Liver (tissue), 9 donors: Measurements from ENCODE around the gene WDR74. TPM values are rescaled to one million over a fixed set of nuclear protein-coding genes. Genes with fewer than 3 reads are reported as not detected.

Experiments
- DNase-seq: peaks from one replicate; pipeline ENCODE4 v3.0.0-alpha.2; 2017; ENCODE audit warnings: low spot score
- H3K27ac ChIP-seq, 2 donors: one replicate each; pipeline ENCODE4 v1.7.0; 2013; ENCODE audit warnings: inconsistent platforms in 2 of 2, low read length in 2 of 2, control low read depth in 1 of 2, low read depth in 1 of 2, mild to moderate bottlenecking in 1 of 2
- H3K27me3 ChIP-seq, 4 donors: one replicate each; pipeline versions ENCODE4 v1.6.1 to v1.7.0; 2013; ENCODE audit warnings: low read length in 3 of 4, inconsistent platforms in 1 of 4, mild to moderate bottlenecking in 1 of 4, moderate library complexity in 1 of 4; ENCODE audit not compliant: control insufficient read depth in 4 of 4, insufficient read depth in 4 of 4
- H3K36me3 ChIP-seq, 4 donors: one replicate each; pipeline versions ENCODE4 v1.6.1 to v1.7.0; 2013; ENCODE audit warnings: low read length in 3 of 4, mild to moderate bottlenecking in 3 of 4, low read depth in 1 of 4, moderate library complexity in 1 of 4; ENCODE audit not compliant: control insufficient read depth in 4 of 4, insufficient read depth in 3 of 4
- H3K4me1 ChIP-seq, 4 donors: one replicate each; pipeline versions ENCODE4 v1.6.1 to v1.7.0; 2013; ENCODE audit warnings: low read length in 3 of 4, mild to moderate bottlenecking in 3 of 4, moderate library complexity in 1 of 4; ENCODE audit not compliant: control insufficient read depth in 4 of 4, insufficient read depth in 4 of 4
- H3K4me3 ChIP-seq, 3 donors: one replicate each; pipeline versions ENCODE4 v1.6.1 to v1.7.0; 2013; ENCODE audit warnings: low read length in 3 of 3, control low read depth in 1 of 3, low read depth in 1 of 3, mild to moderate bottlenecking in 1 of 3
- H3K9ac ChIP-seq, 2 donors: one replicate each; pipeline ENCODE4 v1.7.0; 2013; ENCODE audit warnings: low read length in 2 of 2, mild to moderate bottlenecking in 2 of 2, moderate library complexity in 2 of 2, control low read depth in 1 of 2, low read depth in 1 of 2
- H3K9me3 ChIP-seq, 4 donors: one replicate each; pipeline versions ENCODE4 v1.6.1 to v1.7.0; 2013; ENCODE audit warnings: low read length in 3 of 4; ENCODE audit not compliant: control insufficient read depth in 4 of 4
- CTCF ChIP-seq: fragments of 150-350 bp; IDR thresholded peaks from 2 replicates; pipeline ENCODE4 v1.5.1; 2017; ENCODE audit warnings: improper control_type of control experiment, low read depth, low read length; ENCODE audit not compliant: missing input control
- EGR1 ChIP-seq, 2 donors: IDR thresholded peaks; 2 replicates each; pipeline ENCODE4 v1.6.1; 2016 to 2018; ENCODE audit warnings: antibody characterized with exemption in 2 of 2, low read depth in 2 of 2
- FOXA1 ChIP-seq: IDR thresholded peaks from 2 replicates; pipeline ENCODE4 v1.6.1; 2016; ENCODE audit warnings: antibody characterized with exemption
- GABPA ChIP-seq, 2 donors: IDR thresholded peaks in 1 of 2; conservative IDR thresholded peaks in 1 of 2; 2 replicates each; pipeline ENCODE4 v1.6.1; 2016; ENCODE audit warnings: antibody characterized with exemption in 2 of 2, mild to moderate bottlenecking in 1 of 2, moderate library complexity in 1 of 2
- HNF4A ChIP-seq, 2 donors: conservative IDR thresholded peaks; 2 replicates each; pipeline ENCODE4 v1.6.1; 2016; ENCODE audit warnings: antibody characterized with exemption in 2 of 2, mild to moderate bottlenecking in 2 of 2
- HNF4G ChIP-seq: IDR thresholded peaks from 2 replicates; pipeline ENCODE4 v1.6.1; 2016; ENCODE audit warnings: antibody characterized with exemption
- JUND ChIP-seq, 2 donors: IDR thresholded peaks; 2 replicates each; pipeline ENCODE4 v1.6.1; 2016; ENCODE audit warnings: antibody characterized with exemption in 2 of 2
- MAX ChIP-seq: IDR thresholded peaks from 2 replicates; pipeline ENCODE4 v1.6.1; 2016; ENCODE audit warnings: antibody characterized with exemption
- NR2F2 ChIP-seq: IDR thresholded peaks from 2 replicates; pipeline ENCODE4 v1.6.1; 2016; ENCODE audit warnings: antibody characterized with exemption
- RAD21 ChIP-seq, 2 donors: IDR thresholded peaks; 2 replicates each; pipeline ENCODE4 v1.6.1; 2016; ENCODE audit warnings: antibody characterized with exemption in 2 of 2, mild to moderate bottlenecking in 2 of 2
- RXRA ChIP-seq, 2 donors: IDR thresholded peaks; 2 replicates each; pipeline ENCODE4 v1.6.1; 2017 to 2018; ENCODE audit warnings: antibody characterized with exemption in 2 of 2, mild to moderate bottlenecking in 1 of 2
- SP1 ChIP-seq: IDR thresholded peaks from 2 replicates; pipeline ENCODE4 v1.6.1; 2018; ENCODE audit warnings: antibody characterized with exemption, mild to moderate bottlenecking
- TAF1 ChIP-seq: conservative IDR thresholded peaks from 2 replicates; pipeline ENCODE4 v1.6.1; 2016; ENCODE audit warnings: antibody characterized with exemption, mild to moderate bottlenecking
- YY1 ChIP-seq: IDR thresholded peaks from 2 replicates; pipeline ENCODE4 v1.6.1; 2016; ENCODE audit warnings: antibody characterized with exemption, mild to moderate bottlenecking
- WGBS: extraction: QIAGEN DNeasy Blood & Tissue Kit; methylation state at CpG from one replicate; pipeline ENCODE4 v1.1.7; 2013; 5-methylcytosine and 5-hydroxymethylcytosine counted together
- polyA plus RNA-seq, 2 donors: library from polyadenylated mRNA; stranded (reverse) in 1 of 2; unstranded in 1 of 2; fragments of 200-250 nt in 1 of 2; fragments of >200 nt in 1 of 2; fragmentation: Nextera tagmentation in 1 of 2; extraction: Ambion mirVana in 1 of 2; gene quantifications; one replicate each; pipeline versions ENCODE4 v1.2.1 to v1.2.3, GENCODE V29; 2013 to 2015
- total RNA-seq, 2 donors: library from RNA; depleted of rRNA; stranded (reverse); fragments of >200 nt; gene quantifications; one replicate each; pipeline ENCODE4 v1.2.3, GENCODE V29; 2014
- TF ChIP-seq, protein P1 (sequence below): IDR thresholded peaks from 2 replicates; pipeline ENCODE4 v1.6.1; 2016; ENCODE audit warnings: antibody characterized with exemption, mild to moderate bottlenecking
- TF ChIP-seq, protein P2 (sequence below): IDR thresholded peaks from 2 replicates; pipeline ENCODE4 v1.6.1; 2016; ENCODE audit warnings: antibody characterized with exemption
- TF ChIP-seq, protein P3 (sequence below): IDR thresholded peaks from 2 replicates; pipeline ENCODE4 v1.6.1; 2016; ENCODE audit warnings: antibody characterized with exemption
- donor health status: healthy.
- donor health status: healthy.
- donor health status: healthy.
- donor health status: healthy.
- donor health status: healthy.

The WDR74 gene
- total and polyA plus RNA-seq, 4 donors = 17.1 to 22.5 (median 20.5) TPM

- H3K36me3 ChIP-seq = peaks cover 20 to 48% (median 45%) of the 10 kb centered on the region in 4 donors
- 75% methylated on average over 2 of the region's 2 CpGs for WGBS
- H3K27ac ChIP-seq = no peak overlapping the region
- H3K9me3 ChIP-seq = no peaks in the 10 kb centered on the region
- H3K4me3 ChIP-seq = no peak overlapping the region
- no peaks in the 10 kb centered on the region for H3K27me3 ChIP-seq
- H3K9ac ChIP-seq = no peak overlapping the region
- DNase-seq = no peak
- TF ChIP-seq, protein P1, sequence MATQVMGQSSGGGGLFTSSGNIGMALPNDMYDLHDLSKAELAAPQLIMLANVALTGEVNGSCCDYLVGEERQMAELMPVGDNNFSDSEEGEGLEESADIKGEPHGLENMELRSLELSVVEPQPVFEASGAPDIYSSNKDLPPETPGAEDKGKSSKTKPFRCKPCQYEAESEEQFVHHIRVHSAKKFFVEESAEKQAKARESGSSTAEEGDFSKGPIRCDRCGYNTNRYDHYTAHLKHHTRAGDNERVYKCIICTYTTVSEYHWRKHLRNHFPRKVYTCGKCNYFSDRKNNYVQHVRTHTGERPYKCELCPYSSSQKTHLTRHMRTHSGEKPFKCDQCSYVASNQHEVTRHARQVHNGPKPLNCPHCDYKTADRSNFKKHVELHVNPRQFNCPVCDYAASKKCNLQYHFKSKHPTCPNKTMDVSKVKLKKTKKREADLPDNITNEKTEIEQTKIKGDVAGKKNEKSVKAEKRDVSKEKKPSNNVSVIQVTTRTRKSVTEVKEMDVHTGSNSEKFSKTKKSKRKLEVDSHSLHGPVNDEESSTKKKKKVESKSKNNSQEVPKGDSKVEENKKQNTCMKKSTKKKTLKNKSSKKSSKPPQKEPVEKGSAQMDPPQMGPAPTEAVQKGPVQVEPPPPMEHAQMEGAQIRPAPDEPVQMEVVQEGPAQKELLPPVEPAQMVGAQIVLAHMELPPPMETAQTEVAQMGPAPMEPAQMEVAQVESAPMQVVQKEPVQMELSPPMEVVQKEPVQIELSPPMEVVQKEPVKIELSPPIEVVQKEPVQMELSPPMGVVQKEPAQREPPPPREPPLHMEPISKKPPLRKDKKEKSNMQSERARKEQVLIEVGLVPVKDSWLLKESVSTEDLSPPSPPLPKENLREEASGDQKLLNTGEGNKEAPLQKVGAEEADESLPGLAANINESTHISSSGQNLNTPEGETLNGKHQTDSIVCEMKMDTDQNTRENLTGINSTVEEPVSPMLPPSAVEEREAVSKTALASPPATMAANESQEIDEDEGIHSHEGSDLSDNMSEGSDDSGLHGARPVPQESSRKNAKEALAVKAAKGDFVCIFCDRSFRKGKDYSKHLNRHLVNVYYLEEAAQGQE = no peak
- H3K4me1 ChIP-seq = no peaks in the 10 kb centered on the region
Observed at GRCh38 chr11:62889126-62889483, 49.7 kb upstream of the WDR74 start.

GRCh38 chr11:62888406-62888805 lies 49.0 kb upstream of the WDR74 start:
- TF ChIP-seq MAX (no peak), HNF4A (conservative IDR thresholded peaks at IDR 0.05) (no peak), FOXA1 (no peak), SP1 (no peak), HNF4G (no peak), YY1 (no peak), GABPA (IDR thresholded peaks at IDR 0.05 in 1 of 2, conservative IDR thresholded peaks at IDR 0.05 in 1 of 2) (no peak), EGR1 (IDR thresholded peaks at IDR 0.05; ENCODE audit: low read depth in 2 of 2) (no peak), RAD21 (IDR thresholded peaks at IDR 0.05) (no peak), RXRA (IDR thresholded peaks at IDR 0.05) (no peak), TAF1 (no peak), JUND (IDR thresholded peaks at IDR 0.05) (no peak), NR2F2 (no peak), CTCF (no peak)
- TF ChIP-seq, protein P1 = no peak
- TF ChIP-seq, protein P2, sequence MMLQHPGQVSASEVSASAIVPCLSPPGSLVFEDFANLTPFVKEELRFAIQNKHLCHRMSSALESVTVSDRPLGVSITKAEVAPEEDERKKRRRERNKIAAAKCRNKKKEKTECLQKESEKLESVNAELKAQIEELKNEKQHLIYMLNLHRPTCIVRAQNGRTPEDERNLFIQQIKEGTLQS = no peak
- TF ChIP-seq, protein P3, sequence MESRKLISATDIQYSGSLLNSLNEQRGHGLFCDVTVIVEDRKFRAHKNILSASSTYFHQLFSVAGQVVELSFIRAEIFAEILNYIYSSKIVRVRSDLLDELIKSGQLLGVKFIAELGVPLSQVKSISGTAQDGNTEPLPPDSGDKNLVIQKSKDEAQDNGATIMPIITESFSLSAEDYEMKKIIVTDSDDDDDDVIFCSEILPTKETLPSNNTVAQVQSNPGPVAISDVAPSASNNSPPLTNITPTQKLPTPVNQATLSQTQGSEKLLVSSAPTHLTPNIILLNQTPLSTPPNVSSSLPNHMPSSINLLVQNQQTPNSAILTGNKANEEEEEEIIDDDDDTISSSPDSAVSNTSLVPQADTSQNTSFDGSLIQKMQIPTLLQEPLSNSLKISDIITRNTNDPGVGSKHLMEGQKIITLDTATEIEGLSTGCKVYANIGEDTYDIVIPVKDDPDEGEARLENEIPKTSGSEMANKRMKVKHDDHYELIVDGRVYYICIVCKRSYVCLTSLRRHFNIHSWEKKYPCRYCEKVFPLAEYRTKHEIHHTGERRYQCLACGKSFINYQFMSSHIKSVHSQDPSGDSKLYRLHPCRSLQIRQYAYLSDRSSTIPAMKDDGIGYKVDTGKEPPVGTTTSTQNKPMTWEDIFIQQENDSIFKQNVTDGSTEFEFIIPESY = no peak
- no peaks in the 10 kb centered on the region for H3K9me3 ChIP-seq
- H3K36me3 ChIP-seq = peaks cover 20 to 55% (median 51%) of the 10 kb centered on the region in 4 donors
- no peaks in the 10 kb centered on the region for H3K27me3 ChIP-seq
- WGBS = 96% methylated on average over 14 of the region's 14 CpGs
- H3K4me1 ChIP-seq = peaks cover 0 to 2% (median under 1%) of the 10 kb centered on the region in 4 donors
- no peak for DNase-seq
- H3K4me3 ChIP-seq = no peak overlapping the region
- no peak overlapping the region for H3K27ac ChIP-seq
- H3K9ac ChIP-seq = no peak overlapping the region
